Right lung (tissue), 5 donors: ENCODE results near the gene FRMD5. TPM values are rescaled to one million over a fixed set of nuclear protein-coding genes. Genes with fewer than 3 reads are reported as not detected.

Experiments
- DNase-seq, 2 donors: peaks; one replicate each; pipeline ENCODE4 v3.0.0-alpha.2; 2013
- polyA plus RNA-seq, 5 donors: library from polyadenylated mRNA; unstranded; fragments of 120-200 nt; gene quantifications; one replicate each; pipeline versions ENCODE4 v1.2.1 to v1.2.3, GENCODE V29; 2013; ENCODE audit warnings: inconsistent platforms in 1 of 5, low replicate concordance in 1 of 5; ENCODE audit not compliant: insufficient read length in 5 of 5, insufficient read depth in 1 of 5

The FRMD5 gene
- polyA plus RNA-seq, 5 donors = 1.7 to 2.0 (median 1.8) TPM

- no peak for DNase-seq
These were observed 220.2 kb downstream of the FRMD5 start for GRCh38 chr15:43974852-43975251.

- DNase-seq = no peak
These were observed 225.2 kb downstream of the FRMD5 start for GRCh38 chr15:43969802-43970375.

GRCh38 chr15:43968551-43968950 is 226.5 kb downstream of the FRMD5 start:
- DNase-seq = no peak

- no peak for DNase-seq
These were observed 228.4 kb downstream of the FRMD5 start for GRCh38 chr15:43966646-43967045.

GRCh38 chr15:43958861-43959330 is 236.2 kb downstream of the FRMD5 start:
- no peak for DNase-seq

GRCh38 chr15:43957724-43958123 is 237.3 kb downstream of the FRMD5 start:
- DNase-seq = no peak

- DNase-seq = no peak
These were observed 239.9 kb downstream of the FRMD5 start for GRCh38 chr15:43955140-43955539.

- no peak for DNase-seq
These were observed 240.9 kb downstream of the FRMD5 start for GRCh38 chr15:43954181-43954621.

- no peak for DNase-seq
These were observed 241.7 kb downstream of the FRMD5 start for GRCh38 chr15:43953402-43953801.

GRCh38 chr15:43950531-43950930 is 244.5 kb downstream of the FRMD5 start:
- no peak for DNase-seq

GRCh38 chr15:43948691-43949325 is 246.3 kb downstream of the FRMD5 start:
- DNase-seq = no peak

GRCh38 chr15:43943511-43943910 is 251.6 kb downstream of the FRMD5 start:
- DNase-seq = no peak

- DNase-seq = no peak
These were observed 252.9 kb downstream of the FRMD5 start for GRCh38 chr15:43942194-43942593.

GRCh38 chr15:43941555-43941954 is 253.5 kb downstream of the FRMD5 start:
- DNase-seq = no peak

- DNase-seq = no peak
These were observed 254.0 kb downstream of the FRMD5 start for GRCh38 chr15:43941071-43941470.

GRCh38 chr15:43939070-43939469 is 256.0 kb downstream of the FRMD5 start:
- no peak for DNase-seq

- DNase-seq = no peak
These were observed 260.6 kb downstream of the FRMD5 start for GRCh38 chr15:43934480-43934879.

- DNase-seq = no peak
These were observed 262.2 kb downstream of the FRMD5 start for GRCh38 chr15:43932907-43933306.

GRCh38 chr15:43931790-43932435 is 263.2 kb downstream of the FRMD5 start:
- DNase-seq = no peak

GRCh38 chr15:43931119-43931518 is 264.0 kb downstream of the FRMD5 start:
- no peak for DNase-seq

GRCh38 chr15:43930556-43930955 is 264.5 kb downstream of the FRMD5 start:
- DNase-seq = no peak

- no peak for DNase-seq
These were observed 265.0 kb downstream of the FRMD5 start for GRCh38 chr15:43930079-43930478.

- no peak for DNase-seq
These were observed 266.9 kb downstream of the FRMD5 start for GRCh38 chr15:43928152-43928551.
